GM12878 (cell line): ENCODE measurements around the gene GET3. TPM values are rescaled to one million over a fixed set of nuclear protein-coding genes. Genes with fewer than 3 reads are reported as not detected.

Experiments used
- BHLHE40 ChIP-seq, 2 experiments: fragments of 450-650 bp in 1 of 2; IDR thresholded peaks; 2 replicates each; pipeline ENCODE4 v1.6.1; 2011 to 2017; ENCODE audit warnings: low read depth in 2 of 2, borderline replicate concordance in 1 of 2, improper control_type of control experiment in 1 of 2, low read length in 1 of 2, mild to moderate bottlenecking in 1 of 2
- BMI1 ChIP-seq: fragments of 450-650 bp; IDR thresholded peaks from 2 replicates; pipeline ENCODE4 v1.6.1; 2016; ENCODE audit warnings: mild to moderate bottlenecking, moderate library complexity, borderline replicate concordance
- CHD1 ChIP-seq: IDR thresholded peaks from 2 replicates; pipeline ENCODE4 v1.6.1; 2012; ENCODE audit warnings: low read depth, low read length, improper control_type of control experiment
- CREB1 ChIP-seq: IDR thresholded peaks from 2 replicates; pipeline ENCODE4 v1.6.1; 2012; ENCODE audit warnings: low read depth, mild to moderate bottlenecking, inconsistent platforms
- CREM ChIP-seq: IDR thresholded peaks from 2 replicates; pipeline ENCODE4 v1.6.1; 2014; ENCODE audit warnings: antibody characterized with exemption, low read depth
- EGR1 ChIP-seq, 2 experiments: IDR thresholded peaks; 1 replicate in 1 of 2; 2 replicates in 1 of 2; pipeline ENCODE4 v1.6.1; 2011 to 2012; ENCODE audit warnings: low read depth in 2 of 2, low read length in 2 of 2, borderline replicate concordance in 1 of 2, mild to moderate bottlenecking in 1 of 2, moderate library complexity in 1 of 2
- ELK1 ChIP-seq: IDR thresholded peaks from 2 replicates; pipeline ENCODE4 v1.6.1; 2012; ENCODE audit warnings: low read depth, low read length, improper control_type of control experiment
- HDAC6 ChIP-seq: fragments of 200-600 bp; sonication (generic); IDR thresholded peaks from one replicate; pipeline ENCODE4 v1.8.0; 2017; ENCODE audit warnings: antibody characterized with exemption; ENCODE audit not compliant: unreplicated experiment
- KLF5 ChIP-seq: fragments of 450-650 bp; IDR thresholded peaks from 2 replicates; pipeline ENCODE4 v1.6.1; 2014; ENCODE audit warnings: mild to moderate bottlenecking; ENCODE audit not compliant: partially characterized antibody
- MEF2A ChIP-seq: IDR thresholded peaks from 2 replicates; pipeline ENCODE4 v1.6.1; 2011; ENCODE audit warnings: low read depth, mild to moderate bottlenecking, low read length, moderate library complexity; ENCODE audit not compliant: insufficient read depth
- MEF2B ChIP-seq: fragments of 450-650 bp; IDR thresholded peaks from 2 replicates; pipeline ENCODE4 v1.6.1; 2018; ENCODE audit warnings: mild to moderate bottlenecking, moderate library complexity; ENCODE audit not compliant: partially characterized antibody, poor library complexity, severe bottlenecking
- PAX8 ChIP-seq: fragments of 450-650 bp; IDR thresholded peaks from 2 replicates; pipeline ENCODE4 v1.6.1; 2017; ENCODE audit warnings: mild to moderate bottlenecking, moderate library complexity
- PML ChIP-seq: IDR thresholded peaks from 2 replicates; pipeline ENCODE4 v1.6.1; 2012; ENCODE audit warnings: low read length, inconsistent platforms
- RB1 ChIP-seq: fragments of 450-650 bp; formaldehyde crosslinking; IDR thresholded peaks from 2 replicates; pipeline ENCODE4 v1.6.1; 2017; ENCODE audit warnings: mild to moderate bottlenecking, borderline replicate concordance
- REST ChIP-seq: IDR thresholded peaks from 2 replicates; pipeline ENCODE4 v1.6.1; 2012; ENCODE audit warnings: mild to moderate bottlenecking, low read depth, low read length
- SKIL ChIP-seq: fragments of 450-650 bp; IDR thresholded peaks from 2 replicates; pipeline ENCODE4 v1.6.1; 2017; ENCODE audit warnings: mild to moderate bottlenecking, low read depth, inconsistent platforms; ENCODE audit not compliant: poor library complexity, severe bottlenecking
- SMAD1 ChIP-seq: fragments of 450-650 bp; IDR thresholded peaks from 2 replicates; pipeline ENCODE4 v1.6.1; 2018; ENCODE audit warnings: mild to moderate bottlenecking, low read depth; ENCODE audit not compliant: partially characterized antibody
- SPI1 ChIP-seq: IDR thresholded peaks from 2 replicates; pipeline ENCODE4 v1.6.1; 2011; ENCODE audit warnings: low read depth, mild to moderate bottlenecking, low read length, moderate library complexity, borderline replicate concordance; ENCODE audit not compliant: insufficient read depth
- TAF1 ChIP-seq: IDR thresholded peaks from 2 replicates; pipeline ENCODE4 v1.6.1; 2011; ENCODE audit warnings: mild to moderate bottlenecking, low read depth, low read length, borderline replicate concordance
- YBX1 ChIP-seq: fragments of 450-650 bp; IDR thresholded peaks from 2 replicates; pipeline ENCODE4 v1.6.1; 2016; ENCODE audit warnings: antibody characterized with exemption
- ZBED1 ChIP-seq: IDR thresholded peaks from 2 replicates; pipeline ENCODE4 v1.6.1; 2016; ENCODE audit warnings: borderline replicate concordance
- ZNF217 ChIP-seq: fragments of 450-650 bp; IDR thresholded peaks from 2 replicates; pipeline ENCODE4 v1.6.1; 2017; ENCODE audit warnings: antibody characterized with exemption, mild to moderate bottlenecking
- ZZZ3 ChIP-seq: IDR thresholded peaks from 2 replicates; pipeline ENCODE4 v1.6.1; 2011; ENCODE audit warnings: low read depth; ENCODE audit not compliant: control insufficient read depth, insufficient read length
- polyA plus RNA-seq, 11 experiments: library from polyadenylated mRNA; depleted of rRNA in 4 of 11; unstranded in 6 of 11; stranded (reverse) in 5 of 11; fragments of >200 nt; fragmentation: Nextera tagmentation in 4 of 11; fragmentation: Illumina TruSeq in 1 of 11; extraction: Ambion mirVana in 4 of 11; extraction: Trizol in 1 of 11; gene quantifications; 1 replicate in 1 of 11; 2 replicates in 10 of 11; pipeline versions ENCODE4 v1.2.1 to v1.2.3, GENCODE V29; 2011 to 2016; ENCODE audit warnings: inconsistent platforms in 2 of 11, missing spikeins in 2 of 11, low read depth in 1 of 11
- total RNA-seq, 4 experiments: library from RNA; depleted of rRNA in 3 of 4; stranded (reverse); fragments of >200 nt in 3 of 4; fragmentation: Illumina TruSeq in 1 of 4; extraction: Trizol in 1 of 4; gene quantifications; 2 replicates each; pipeline versions ENCODE4 v1.2.1 to v1.2.3, GENCODE V29; 2013 to 2021

The GET3 gene
- total and polyA plus RNA-seq, 10 of the 15 experiments (the other 5 are each of a cell fraction or from before 2014, with no cell fraction given), result 14.5 to 144 (median 97.2) TPM

- TF ChIP-seq CREB1 (no peak), BHLHE40 (IDR thresholded peaks at IDR 0.05; ENCODE audit: borderline replicate concordance in 1 of 2, low read depth in 2 of 2, low read length in 1 of 2) (peak; percentile 52 to 59; a peak in 2 of 4 replicates), PAX8 (no peak), BMI1 (no peak), ZNF217 (no peak), SPI1 (no peak), ZZZ3 (no peak), MEF2A (no peak), HDAC6 (no peak), EGR1 (IDR thresholded peaks at IDR 0.05; ENCODE audit: borderline replicate concordance in 1 of 2, low read depth in 2 of 2, low read length in 2 of 2) (no peak), ELK1 (no peak), ZBED1 (no peak), RB1 (peak; percentile 86), CHD1 (no peak), PML (no peak), TAF1 (no peak), MEF2B (peak; percentile 17), YBX1 (no peak), KLF5 (no peak), CREM (no peak), REST (no peak), SMAD1 (no peak), SKIL (no peak)
Observed at GRCh38 chr19:12796146-12797071, 59.1 kb downstream of the GET3 start (continued).
